ENCODE results near the gene SEC24C. TPM values are rescaled to one million over a fixed set of nuclear protein-coding genes. Genes with fewer than 3 reads are reported as not detected.

SEC24C gene
- total and polyA plus RNA-seq, 2 experiments from 2014 or later = 46.8 to 59.4 TPM

GRCh38 chr10:73742454-73742734 lies 1.8 kb upstream of the SEC24C start:
- no peak overlapping the region for H2AFZ ChIP-seq
- peaks cover 57% of the 10 kb centered on the region for H3K79me2 ChIP-seq
- WGBS (ENCODE audit: low lambda C conversion rate, missing lambda C conversion rate) = 99% methylated on average over 5 of the region's 5 CpGs
- H3K27me3 ChIP-seq = no peaks in the 10 kb centered on the region
- H3K36me3 ChIP-seq (replicated peaks; ENCODE audit: insufficient read depth, low read depth) = no peaks in the 10 kb centered on the region
- TF ChIP-seq EZH2 (IDR thresholded peaks at IDR 0.05; ENCODE audit: borderline replicate concordance) (no peak), CTCF (IDR thresholded peaks at IDR 0.05; ENCODE audit: poor library complexity) (no peak), EZH2phosphoT487 (IDR thresholded peaks at IDR 0.05; ENCODE audit: low read depth, severe bottlenecking, unreplicated experiment) (no peak)
- no peaks in the 10 kb centered on the region for H3K9me2 ChIP-seq (replicated peaks; ENCODE audit: insufficient read depth)
- H3K4me2 ChIP-seq = peak overlapping the region; percentile 79
- no peaks in the 10 kb centered on the region for H3K9me3 ChIP-seq (ENCODE audit: low read depth)
- H3K4me3 ChIP-seq = no peak overlapping the region
- peaks cover 19% of the 10 kb centered on the region for H3K4me1 ChIP-seq (ENCODE audit: insufficient read depth)
- peak overlapping the region; percentile 97 for H3K27ac ChIP-seq
- DNase-seq (ENCODE audit: low spot score) = no peak
- H4K20me1 ChIP-seq (ENCODE audit: insufficient read depth, poor library complexity, severe bottlenecking) = no peaks in the 10 kb centered on the region

GRCh38 chr10:73743327-73743904 lies 756 bp upstream of the SEC24C start:
- DNase-seq (ENCODE audit: low spot score) = no peak
- TF ChIP-seq CTCF (IDR thresholded peaks at IDR 0.05; ENCODE audit: poor library complexity) (no peak), EZH2phosphoT487 (IDR thresholded peaks at IDR 0.05; ENCODE audit: low read depth, severe bottlenecking, unreplicated experiment) (no peak), EZH2 (IDR thresholded peaks at IDR 0.05; ENCODE audit: borderline replicate concordance) (no peak)
- WGBS (ENCODE audit: low lambda C conversion rate, missing lambda C conversion rate) = 36% methylated on average over 6 of the region's 6 CpGs
- Histone ChIP-seq H3K27ac (peak overlapping the region; percentile 97), H3K27me3 (no peaks in the 10 kb centered on the region), H3K4me3 (peak overlapping the region; percentile 47), H3K9me2 (replicated peaks; ENCODE audit: insufficient read depth) (no peaks in the 10 kb centered on the region), H3K79me2 (peaks cover 67% of the 10 kb centered on the region), H3K9me3 (ENCODE audit: low read depth) (no peaks in the 10 kb centered on the region), H3K36me3 (replicated peaks; ENCODE audit: insufficient read depth, low read depth) (no peaks in the 10 kb centered on the region), H3K4me1 (ENCODE audit: insufficient read depth) (peaks cover 19% of the 10 kb centered on the region), H3K4me2 (peak overlapping the region; percentile 79), H2AFZ (peak overlapping the region; percentile 67), H4K20me1 (ENCODE audit: insufficient read depth, poor library complexity, severe bottlenecking) (no peaks in the 10 kb centered on the region)

GRCh38 chr10:73744664-73744975 lies 448 bp downstream of the SEC24C start:
- WGBS (ENCODE audit: low lambda C conversion rate, missing lambda C conversion rate) = 0% methylated on average over 10 of the region's 10 CpGs

More at GRCh38 chr10:73744664-73744975, 448 bp downstream of the SEC24C start:
- Histone ChIP-seq H3K79me2 (peaks cover 77% of the 10 kb centered on the region), H3K9me2 (replicated peaks; ENCODE audit: insufficient read depth) (no peaks in the 10 kb centered on the region), H3K27me3 (no peaks in the 10 kb centered on the region), H3K4me3 (peak overlapping the region; percentile 72), H3K9me3 (ENCODE audit: low read depth) (no peaks in the 10 kb centered on the region), H2AFZ (peak overlapping the region; percentile 52), H3K4me2 (peak overlapping the region; percentile 93), H4K20me1 (ENCODE audit: insufficient read depth, poor library complexity, severe bottlenecking) (no peaks in the 10 kb centered on the region), H3K36me3 (replicated peaks; ENCODE audit: insufficient read depth, low read depth) (no peaks in the 10 kb centered on the region), H3K4me1 (ENCODE audit: insufficient read depth) (peaks cover 19% of the 10 kb centered on the region), H3K27ac (peak overlapping the region; percentile 97)
- DNase-seq (ENCODE audit: low spot score) = peak; percentile 85
- TF ChIP-seq EZH2phosphoT487 (IDR thresholded peaks at IDR 0.05; ENCODE audit: low read depth, severe bottlenecking, unreplicated experiment) (no peak), CTCF (IDR thresholded peaks at IDR 0.05; ENCODE audit: poor library complexity) (no peak), EZH2 (IDR thresholded peaks at IDR 0.05; ENCODE audit: borderline replicate concordance) (no peak)
